Thyroid gland (tissue), 4 donors: ENCODE results near the gene GTPBP2. TPM values are rescaled to one million over a fixed set of nuclear protein-coding genes. Genes with fewer than 3 reads are reported as not detected.
"Not testable (repeated sequence)": the region's sequence is repeated elsewhere in the genome, so short reads cannot be mapped to it uniquely, and the experiment has no call there.

Experiments
- DNase-seq, 2 donors: peaks; one replicate each; pipeline ENCODE4 v3.0.0-alpha.2; 2019
- H3K27ac ChIP-seq, 3 donors: fragments of 200-600 bp; sonication (generic); 1 replicate in 2 of 3; 2 replicates in 1 of 3; pipeline ENCODE4 v1.5.1; 2016 to 2019; ENCODE audit warnings: mild to moderate bottlenecking in 1 of 3, moderate library complexity in 1 of 3
- H3K27me3 ChIP-seq: fragments of 200-600 bp; sonication (generic); one replicate; pipeline ENCODE4 v1.5.1; 2019
- H3K36me3 ChIP-seq, 2 donors: fragments of 200-600 bp; sonication (generic); one replicate each; pipeline ENCODE4 v1.5.1; 2016 to 2019
- H3K4me1 ChIP-seq, 2 donors: fragments of 200-600 bp; sonication (generic); one replicate each; pipeline ENCODE4 v1.5.1; 2017 to 2019
- H3K4me3 ChIP-seq, 3 donors: fragments of 200-600 bp; sonication (generic); replicated peaks in 1 of 3; 1 replicate in 2 of 3; 2 replicates in 1 of 3; pipeline ENCODE4 v1.5.1; 2016; ENCODE audit warnings: mild to moderate bottlenecking in 1 of 3
- H3K9me3 ChIP-seq: fragments of 200-600 bp; sonication (generic); one replicate; pipeline ENCODE4 v1.5.1; 2017
- POLR2A ChIP-seq, 2 donors: fragments of 450-650 bp; IDR thresholded peaks; one replicate each; pipeline ENCODE4 v1.6.1; 2017; ENCODE audit warnings: antibody characterized with exemption in 2 of 2, mild to moderate bottlenecking in 2 of 2, moderate library complexity in 1 of 2
- WGBS, 2 donors: methylation state at CpG; one replicate each; pipeline ENCODE4 v1.1.5; 2017; 5-methylcytosine and 5-hydroxymethylcytosine counted together
- intact Hi-C: fragments of 100-400 bp; cut with DNase I; formaldehyde crosslinking; loops from one replicate; pipeline ENCODE4 v1.15.1; 2023
- total RNA-seq, 4 donors: library from RNA; depleted of rRNA; stranded (reverse); fragments of >200 nt; gene quantifications; one replicate each; pipeline ENCODE4 v1.2.3, GENCODE V29; 2016
- TF ChIP-seq, protein P1 (sequence below), 6 experiments: fragments of 200-600 bp in 3 of 6; fragments of 450-650 bp in 3 of 6; sonication (generic) in 3 of 6; IDR thresholded peaks; one replicate each; pipeline ENCODE4 v1.5.1; 2016 to 2019; ENCODE audit warnings: antibody characterized with exemption in 6 of 6, mild to moderate bottlenecking in 2 of 6, inconsistent platforms in 1 of 6, moderate library complexity in 1 of 6

GTPBP2 gene
- total RNA-seq, 4 donors from 2014 or later, result 50.2 to 65.8 (median 58.1) TPM

DNA sequence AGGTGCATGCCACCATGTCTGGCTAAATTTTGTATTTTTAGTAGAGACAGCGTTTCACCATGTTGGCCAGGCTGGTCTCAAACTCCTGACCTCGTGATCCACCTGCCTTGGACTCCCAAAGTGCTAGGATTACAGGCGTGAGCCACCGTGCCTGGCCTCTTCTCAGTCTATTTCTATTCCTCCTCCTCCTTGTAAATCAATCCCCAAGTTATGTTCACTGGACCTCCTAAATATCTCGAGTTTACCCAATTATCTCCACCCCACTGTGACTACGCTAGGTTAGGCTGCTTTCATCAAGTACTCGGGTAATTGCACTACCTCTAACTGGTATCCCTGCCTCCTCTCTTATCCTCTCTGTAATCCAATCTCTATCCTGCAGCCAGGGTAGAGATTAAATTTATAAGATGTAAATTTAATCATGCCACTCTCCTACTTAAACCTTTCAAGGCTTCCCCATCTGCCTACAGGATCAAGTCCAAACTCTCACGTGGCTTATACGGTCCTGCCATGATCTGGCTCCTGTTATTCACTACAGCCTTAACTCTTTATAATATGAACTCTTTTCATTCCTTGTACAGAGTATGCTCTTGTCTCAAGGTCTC, 5.7 kb upstream of the GTPBP2 start:
- TF ChIP-seq, protein P1, sequence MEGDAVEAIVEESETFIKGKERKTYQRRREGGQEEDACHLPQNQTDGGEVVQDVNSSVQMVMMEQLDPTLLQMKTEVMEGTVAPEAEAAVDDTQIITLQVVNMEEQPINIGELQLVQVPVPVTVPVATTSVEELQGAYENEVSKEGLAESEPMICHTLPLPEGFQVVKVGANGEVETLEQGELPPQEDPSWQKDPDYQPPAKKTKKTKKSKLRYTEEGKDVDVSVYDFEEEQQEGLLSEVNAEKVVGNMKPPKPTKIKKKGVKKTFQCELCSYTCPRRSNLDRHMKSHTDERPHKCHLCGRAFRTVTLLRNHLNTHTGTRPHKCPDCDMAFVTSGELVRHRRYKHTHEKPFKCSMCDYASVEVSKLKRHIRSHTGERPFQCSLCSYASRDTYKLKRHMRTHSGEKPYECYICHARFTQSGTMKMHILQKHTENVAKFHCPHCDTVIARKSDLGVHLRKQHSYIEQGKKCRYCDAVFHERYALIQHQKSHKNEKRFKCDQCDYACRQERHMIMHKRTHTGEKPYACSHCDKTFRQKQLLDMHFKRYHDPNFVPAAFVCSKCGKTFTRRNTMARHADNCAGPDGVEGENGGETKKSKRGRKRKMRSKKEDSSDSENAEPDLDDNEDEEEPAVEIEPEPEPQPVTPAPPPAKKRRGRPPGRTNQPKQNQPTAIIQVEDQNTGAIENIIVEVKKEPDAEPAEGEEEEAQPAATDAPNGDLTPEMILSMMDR (IDR thresholded peaks at IDR 0.05), result no peak
- TF ChIP-seq POLR2A (IDR thresholded peaks at IDR 0.05), result no peak
- Histone ChIP-seq H3K36me3 (peaks cover 3 to 5% of the 10 kb centered on the region in 2 donors), H3K4me3 (no peak overlapping the region)

DNA sequence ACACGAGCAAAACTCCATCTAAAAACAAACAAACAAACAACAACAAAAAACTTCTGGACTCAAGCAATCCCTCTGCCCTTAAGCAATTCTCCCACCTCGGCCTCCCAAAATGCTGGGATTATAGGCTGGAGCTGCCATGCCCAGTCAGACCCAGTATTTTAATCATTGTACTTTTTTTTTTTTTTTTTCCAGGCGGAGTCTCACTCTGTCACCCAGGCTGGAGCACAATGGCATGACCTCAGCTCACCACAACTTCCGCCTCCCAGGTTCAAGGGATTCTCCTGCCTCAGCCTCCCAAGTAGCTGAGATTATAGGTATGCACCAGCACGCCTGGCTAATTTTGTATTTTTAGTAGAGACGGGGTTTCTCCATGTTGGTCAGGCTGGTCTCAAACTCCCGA, 3.9 kb upstream of the GTPBP2 start:
- intact Hi-C loops, DNase-seq: not testable (repeated sequence)
- H3K4me1 ChIP-seq, result peaks cover 15 to 25% of the 10 kb centered on the region in 2 donors

More for the DNA sequence above, 5.7 kb upstream of the GTPBP2 start:
- 76 to 82% methylated on average over 9 of the region's 9 CpGs for WGBS, 2 donors
- H3K27me3 ChIP-seq, result no peaks in the 10 kb centered on the region
- no peak for DNase-seq
- intact Hi-C loops, result no loop called here
- peaks cover 14 to 27% of the 10 kb centered on the region in 2 donors for H3K4me1 ChIP-seq
- H3K27ac ChIP-seq, result no peak overlapping the region
- no peaks in the 10 kb centered on the region for H3K9me3 ChIP-seq

DNA sequence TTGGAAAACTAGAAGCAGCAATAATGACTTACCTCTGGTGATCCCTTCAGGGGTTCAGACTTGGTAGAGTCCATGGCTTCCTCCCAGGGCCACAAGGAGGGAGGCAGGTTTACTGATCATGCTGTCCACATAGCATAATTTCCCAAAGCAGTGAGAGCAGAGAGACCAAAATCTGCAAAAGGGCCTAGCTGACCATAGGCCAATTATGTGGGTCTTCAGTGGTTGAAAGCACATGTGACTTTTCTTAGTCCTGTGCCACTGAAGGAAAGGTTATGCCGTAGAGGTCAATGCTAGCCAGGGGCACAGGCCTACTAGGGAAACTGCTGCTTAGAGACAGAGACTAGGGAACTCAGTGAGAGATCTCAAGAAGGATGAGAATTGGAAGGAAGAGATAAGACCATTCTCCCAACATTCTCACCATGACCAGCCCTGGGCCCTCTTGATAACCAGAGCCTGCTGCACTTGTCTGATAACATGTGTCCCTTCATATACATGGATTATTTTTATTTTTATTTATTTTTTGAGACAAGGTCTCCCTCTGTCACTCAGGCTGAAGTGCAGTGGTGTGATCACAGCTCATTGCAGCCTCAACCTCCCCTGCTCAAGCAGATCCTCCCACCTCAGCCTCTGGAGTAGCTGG, 2.0 kb upstream of the GTPBP2 start:
- no peak overlapping the region for H3K27ac ChIP-seq
- H3K27me3 ChIP-seq, result no peaks in the 10 kb centered on the region
- no peak for DNase-seq
- WGBS, 2 donors, result 93 to 100% methylated on average over 1 of the region's 1 CpG
- no peak for TF ChIP-seq POLR2A (IDR thresholded peaks at IDR 0.05)
- TF ChIP-seq, protein P1 (IDR thresholded peaks at IDR 0.05), result no peak
- no peak overlapping the region for H3K4me3 ChIP-seq
- H3K9me3 ChIP-seq, result no peaks in the 10 kb centered on the region
- H3K36me3 ChIP-seq, result peaks cover 1 to 6% of the 10 kb centered on the region in 2 donors
- peaks cover 17 to 27% of the 10 kb centered on the region in 2 donors for H3K4me1 ChIP-seq
- intact Hi-C loops, result no loop called here

More for the DNA sequence above, 3.9 kb upstream of the GTPBP2 start:
- H3K27ac ChIP-seq, H3K36me3 ChIP-seq, H3K9me3 ChIP-seq, H3K27me3 ChIP-seq, H3K4me3 ChIP-seq: not testable (repeated sequence)
- 89 to 90% methylated on average over 7 of the region's 7 CpGs for WGBS, 2 donors

DNA sequence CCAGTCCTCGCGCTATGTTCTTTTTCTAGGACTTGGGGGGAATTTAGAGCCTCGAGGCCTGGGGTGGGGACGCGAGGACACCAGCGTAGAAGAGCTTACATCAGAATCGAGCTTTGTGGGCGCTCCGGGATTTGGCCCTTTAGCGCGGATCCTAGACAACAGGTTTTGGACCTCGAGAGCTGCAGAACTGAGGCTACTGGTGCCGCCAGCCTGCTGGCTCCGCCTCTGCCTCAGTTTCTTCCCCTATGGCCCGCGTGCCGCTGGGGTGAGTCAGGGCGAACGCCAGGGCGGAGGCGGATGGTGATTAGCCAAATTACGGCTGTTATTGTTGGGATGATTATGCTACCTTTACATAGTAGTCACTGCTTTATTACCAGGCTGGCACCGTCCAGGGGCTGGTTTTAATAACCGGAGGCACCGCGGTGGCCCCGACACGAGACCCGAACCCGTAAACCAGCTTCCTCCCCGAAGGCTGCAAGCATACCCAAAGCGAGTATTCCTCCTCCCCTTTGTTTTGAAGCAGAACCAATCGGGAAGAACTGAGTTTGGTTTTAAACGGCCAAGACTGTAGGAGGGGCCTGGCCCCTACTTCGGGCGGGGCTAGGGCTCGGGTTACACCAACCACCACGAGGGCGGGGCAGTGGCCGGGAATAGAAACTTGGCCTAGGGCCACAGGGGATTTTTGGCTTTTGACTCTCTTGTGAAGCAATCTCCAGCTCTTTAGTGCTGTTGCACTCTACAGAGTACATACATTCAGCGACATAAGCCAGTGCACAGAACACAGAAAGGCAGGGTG, 639 bp upstream of the GTPBP2 start:
- intact Hi-C loops, result no loop called here
- WGBS, 2 donors, result 0% methylated on average over 31 to 38 of the region's 41 CpGs

More for the DNA sequence above, 639 bp upstream of the GTPBP2 start:
- Histone ChIP-seq H3K4me1 (peaks cover 17 to 30% of the 10 kb centered on the region in 2 donors), H3K4me3 (peak overlapping the region; percentile 33 to 92 (median 65)), H3K9me3 (no peaks in the 10 kb centered on the region), H3K36me3 (peaks cover 15 to 20% of the 10 kb centered on the region in 2 donors), H3K27me3 (no peaks in the 10 kb centered on the region), H3K27ac (peak overlapping the region; percentile 94 to 98 (median 97))
- DNase-seq, result peak; percentile 96 to 97
- TF ChIP-seq, protein P1 (IDR thresholded peaks at IDR 0.05), result no peak
- peak in 1 of 2 donors; percentile 83 for TF ChIP-seq POLR2A (IDR thresholded peaks at IDR 0.05)
